ENCODE data around the gene ZNF573.

The ZNF573 gene

DNA sequence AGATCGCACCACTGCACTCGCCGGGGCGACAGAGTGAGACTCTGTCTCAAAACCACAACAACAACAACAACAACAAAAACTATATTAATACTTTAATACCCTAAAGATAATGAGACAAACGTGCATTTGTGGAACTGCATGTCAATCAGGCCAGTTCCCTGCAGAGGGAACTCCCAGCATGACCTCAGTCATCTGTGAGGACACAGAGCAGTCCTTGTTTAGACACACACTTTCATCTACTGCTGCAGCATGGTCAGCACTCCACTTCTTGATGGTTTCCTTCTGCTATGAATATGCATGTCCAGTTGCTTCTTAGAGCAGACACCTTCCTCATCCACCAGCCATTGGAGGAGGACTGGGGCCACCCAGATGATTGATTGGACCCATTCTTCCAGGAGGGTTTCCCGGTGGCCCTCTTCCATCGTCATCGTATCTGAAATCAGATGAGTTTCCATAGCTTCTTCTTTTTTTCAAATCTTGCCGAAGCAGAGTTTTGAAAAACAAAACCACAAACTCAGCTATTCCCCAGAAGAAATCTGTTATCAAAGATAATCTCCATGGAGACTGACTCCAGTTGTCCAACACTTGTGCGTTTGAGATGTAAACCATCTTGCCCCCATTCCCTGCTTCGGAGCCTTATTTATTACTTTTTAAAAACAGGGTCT lies 86.3 kb downstream of the ZNF573 start:
- FAIRE-seq = no peak

DNA sequence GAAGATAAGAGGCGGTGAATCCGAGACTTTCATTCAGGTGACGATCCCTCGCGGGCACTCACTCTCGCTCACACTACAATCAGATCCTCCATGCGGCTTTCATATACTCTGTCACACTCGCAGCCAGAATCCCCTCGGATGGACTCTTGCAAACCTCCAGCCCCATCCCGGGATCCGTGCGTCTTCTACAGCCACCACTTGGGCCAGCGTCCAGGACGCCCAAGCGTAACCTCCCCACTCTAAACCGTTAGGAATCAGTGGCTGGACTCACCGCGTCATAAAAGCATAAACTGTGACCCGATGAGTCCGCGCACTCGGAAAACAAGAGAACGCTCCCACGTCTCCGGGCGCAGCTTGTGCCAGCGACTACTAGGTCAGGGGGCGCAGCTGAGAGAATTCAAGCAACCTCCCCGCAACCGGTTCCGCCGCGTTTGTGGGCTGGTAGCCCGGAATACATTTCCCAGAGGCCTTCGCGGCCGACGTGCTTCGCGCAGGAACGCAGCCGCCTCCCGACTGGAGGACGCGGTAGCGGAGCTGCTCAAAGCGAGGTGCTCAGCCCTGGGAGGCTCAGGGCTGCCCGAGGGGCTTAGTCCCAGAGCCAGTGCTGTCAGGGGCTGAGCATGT lies 87.4 kb downstream of the ZNF573 start:
- FAIRE-seq = no peak

Measured in TTC549 (cell line).